HG03045 (cell line): ENCODE results near the gene PSENEN.
"Not testable (repeated sequence)": the region's sequence is repeated elsewhere in the genome, so short reads cannot be mapped to it uniquely, and the experiment has no call there.

Source experiments
- ATAC-seq: cut with Tn5 transposase; IDR thresholded peaks from one replicate; pipeline ENCODE4 v1.9.1; 2021; ENCODE audit warnings: mild to moderate bottlenecking, moderate library complexity; ENCODE audit not compliant: unreplicated experiment

PSENEN gene

GRCh38 chr19:35787227-35787799, 41.9 kb downstream of the PSENEN start:
- ATAC-seq: no peak

GRCh38 chr19:35788205-35788960, 42.9 kb downstream of the PSENEN start:
- no peak for ATAC-seq

GRCh38 chr19:35789195-35789977, 43.9 kb downstream of the PSENEN start:
- no peak for ATAC-seq

GRCh38 chr19:35789978-35790944, 44.8 kb downstream of the PSENEN start:
- ATAC-seq: no peak

- ATAC-seq: no peak
Observed at GRCh38 chr19:35790981-35791813, 45.7 kb downstream of the PSENEN start.

- no peak for ATAC-seq
Observed at GRCh38 chr19:35791814-35792279, 46.4 kb downstream of the PSENEN start.

GRCh38 chr19:35792312-35792711, 46.9 kb downstream of the PSENEN start:
- no peak for ATAC-seq

- no peak for ATAC-seq
Observed at GRCh38 chr19:35792888-35793287, 47.4 kb downstream of the PSENEN start.

- ATAC-seq: no peak
Observed at GRCh38 chr19:35793381-35794165, 48.1 kb downstream of the PSENEN start.

GRCh38 chr19:35795564-35795963, 50.1 kb downstream of the PSENEN start:
- ATAC-seq: not testable (repeated sequence)
